Cardiac muscle cell (in vitro differentiated cells and primary cell): ENCODE measurements around the gene TIMM23. TPM values are rescaled to one million over a fixed set of nuclear protein-coding genes. Genes with fewer than 3 reads are reported as not detected.

ENCODE experiments used
- DNase-seq, 2 donors: peaks; one replicate each; pipeline versions ENCODE4 v3.0.0 to v3.0.0-alpha.2; 2010 to 2017; ENCODE audit warnings: low read depth in 1 of 2, low spot score in 1 of 2
- H3K27ac ChIP-seq: fragments of 200-600 bp; sonication (generic); 2 replicates; pipeline ENCODE4 v1.5.1; 2016
- H3K27me3 ChIP-seq: fragments of 200-600 bp; sonication (generic); 2 replicates; pipeline ENCODE4 v1.6.0; 2016; ENCODE audit warnings: control low read depth
- H3K36me3 ChIP-seq: fragments of 200-600 bp; sonication (generic); 2 replicates; pipeline ENCODE4 v1.5.1; 2016; ENCODE audit warnings: control low read depth
- H3K4me1 ChIP-seq: fragments of 200-600 bp; sonication (generic); 2 replicates; pipeline ENCODE4 v1.8.1; 2017; ENCODE audit warnings: low read depth, mild to moderate bottlenecking, mixed run types
- H3K4me3 ChIP-seq: fragments of 200-600 bp; sonication (generic); 2 replicates; pipeline ENCODE4 v1.5.1; 2016; ENCODE audit warnings: mild to moderate bottlenecking
- H3K9me3 ChIP-seq: fragments of 200-600 bp; sonication (generic); 2 replicates; pipeline ENCODE4 v1.5.1; 2017; ENCODE audit warnings: low read depth, mild to moderate bottlenecking, control low read depth
- CTCF ChIP-seq: IDR thresholded peaks from 2 replicates; pipeline ENCODE4 v1.5.1; 2012; ENCODE audit warnings: low read depth, mild to moderate bottlenecking, low read length
- polyA plus RNA-seq: library from polyadenylated mRNA; unstranded; fragments of >200 nt; fragmentation: Nextera tagmentation; extraction: Ambion mirVana; gene quantifications from 2 replicates; pipeline ENCODE4 v1.2.1, GENCODE V29; 2016
- total RNA-seq: library from RNA; depleted of rRNA; stranded (reverse); fragments of >200 nt; gene quantifications from 2 replicates; pipeline ENCODE4 v1.2.3, GENCODE V29; 2016

Gene TIMM23
- total and polyA plus RNA-seq, 2 experiments from 2014 or later, result 92.6 to 140 TPM

DNA sequence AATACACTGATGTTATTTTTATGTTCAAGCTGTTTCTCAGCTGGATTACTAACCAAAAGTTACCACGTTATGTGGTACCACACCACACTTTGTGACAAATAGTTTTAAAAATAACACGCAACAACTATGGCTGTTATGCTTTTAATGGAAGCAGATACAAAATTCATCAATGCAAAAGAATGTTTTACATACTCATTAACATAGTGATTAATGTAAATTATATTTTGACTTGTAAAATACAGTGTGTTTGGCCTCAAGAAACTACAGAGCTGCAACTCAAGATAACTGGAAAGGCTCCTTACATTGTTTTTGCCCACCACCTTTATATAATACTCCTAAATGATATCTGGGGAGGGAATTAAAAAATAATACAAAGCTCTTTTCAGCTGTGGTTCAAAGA lies 32.7 kb downstream of the TIMM23 start:
- Histone ChIP-seq H3K36me3 (peaks cover 75% of the 10 kb centered on the region), H3K9me3 (no peaks in the 10 kb centered on the region), H3K4me1 (no peaks in the 10 kb centered on the region), H3K27ac (peak overlapping the region; percentile 47), H3K27me3 (no peaks in the 10 kb centered on the region), H3K4me3 (no peak overlapping the region)
- TF ChIP-seq CTCF, result no peak
- no peak for DNase-seq

- H3K27ac ChIP-seq, result peak overlapping the region; percentile 47
- no peaks in the 10 kb centered on the region for H3K27me3 ChIP-seq
- no peak for DNase-seq
- no peaks in the 10 kb centered on the region for H3K4me1 ChIP-seq
- H3K36me3 ChIP-seq, result peaks cover 78% of the 10 kb centered on the region
- H3K9me3 ChIP-seq, result no peaks in the 10 kb centered on the region
- no peak overlapping the region for H3K4me3 ChIP-seq
- no peak for TF ChIP-seq CTCF
These were observed 33.1 kb downstream of the TIMM23 start for GRCh38 chr10:46005383-46005782.

GRCh38 chr10:46006219-46006618 lies 33.9 kb downstream of the TIMM23 start:
- Histone ChIP-seq H3K27ac (peak overlapping the region; percentile 71), H3K36me3 (peaks cover 86% of the 10 kb centered on the region), H3K27me3 (no peaks in the 10 kb centered on the region), H3K4me3 (no peak overlapping the region), H3K4me1 (no peaks in the 10 kb centered on the region), H3K9me3 (no peaks in the 10 kb centered on the region)
- no peak for TF ChIP-seq CTCF
- peak in 1 of 2 donors; percentile 67 for DNase-seq

- Histone ChIP-seq H3K4me3 (no peak overlapping the region), H3K27me3 (no peaks in the 10 kb centered on the region), H3K36me3 (peaks cover 83% of the 10 kb centered on the region), H3K9me3 (no peaks in the 10 kb centered on the region), H3K4me1 (peaks cover 17% of the 10 kb centered on the region), H3K27ac (peak overlapping the region; percentile 42)
- no peak for TF ChIP-seq CTCF
- no peak for DNase-seq
These were observed 40.5 kb downstream of the TIMM23 start for GRCh38 chr10:46012746-46013145.

- TF ChIP-seq CTCF, result no peak
- H3K4me3 ChIP-seq, result no peak overlapping the region
- no peaks in the 10 kb centered on the region for H3K9me3 ChIP-seq
- peaks cover 32% of the 10 kb centered on the region for H3K4me1 ChIP-seq
- H3K27me3 ChIP-seq, result no peaks in the 10 kb centered on the region
- no peak for DNase-seq
- no peak overlapping the region for H3K27ac ChIP-seq
- peaks cover 68% of the 10 kb centered on the region for H3K36me3 ChIP-seq
These were observed 41.9 kb downstream of the TIMM23 start for GRCh38 chr10:46014206-46014605.
